GM18868 (cell line): ENCODE data around the gene ZNF823.

Experiments
- ATAC-seq: cut with Tn5 transposase; IDR thresholded peaks from one replicate; pipeline ENCODE4 v1.9.1; 2021; ENCODE audit warnings: mild to moderate bottlenecking, moderate library complexity; ENCODE audit not compliant: unreplicated experiment

The ZNF823 gene

GRCh38 chr19:11737964-11738745 lies 591 bp downstream of the ZNF823 start:
- ATAC-seq = peak; percentile 32

DNA sequence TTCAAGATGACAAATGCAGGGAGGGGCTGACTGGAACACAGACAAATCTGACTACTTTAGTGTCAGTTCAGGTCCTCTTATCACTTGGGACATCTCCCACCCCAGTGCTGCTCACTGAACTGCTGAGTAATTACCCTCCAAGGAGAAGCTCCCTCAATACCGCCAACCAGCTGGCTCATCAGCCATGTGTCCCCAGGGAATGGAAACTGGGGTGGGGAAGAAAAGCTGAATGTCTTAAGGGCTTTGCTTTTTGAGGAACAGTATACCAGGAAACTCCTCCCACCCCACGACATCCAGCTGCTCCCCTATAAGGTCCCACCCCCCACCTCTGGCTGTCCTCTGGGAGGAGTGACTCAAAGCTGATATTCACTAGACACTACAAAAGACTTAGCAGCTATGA lies 2.0 kb downstream of the ZNF823 start:
- ATAC-seq = no peak

DNA sequence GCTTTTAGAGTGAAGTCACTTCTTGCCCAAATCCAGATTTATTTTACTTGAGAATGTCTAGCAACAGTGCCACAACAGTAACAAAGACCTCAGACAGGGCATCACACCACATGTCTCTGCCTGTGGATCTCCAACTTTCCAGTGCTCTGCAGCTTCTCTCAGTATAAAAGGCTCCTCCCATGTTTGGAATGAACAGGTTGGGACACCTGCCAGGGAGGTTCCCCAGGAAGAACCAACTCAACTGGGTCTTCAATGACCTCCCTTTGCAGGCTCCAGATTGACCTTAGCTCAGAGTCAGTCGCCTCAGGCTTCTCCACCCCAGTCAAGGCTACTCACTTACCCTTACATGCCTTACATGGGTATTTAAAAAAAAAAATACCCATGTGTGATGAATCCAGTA lies 3.4 kb downstream of the ZNF823 start:
- no peak for ATAC-seq

GRCh38 chr19:11729586-11729985 lies 9.2 kb downstream of the ZNF823 start:
- ATAC-seq = no peak

- no peak for ATAC-seq
Measured at GRCh38 chr19:11722414-11722813, 16.3 kb downstream of the ZNF823 start.

DNA sequence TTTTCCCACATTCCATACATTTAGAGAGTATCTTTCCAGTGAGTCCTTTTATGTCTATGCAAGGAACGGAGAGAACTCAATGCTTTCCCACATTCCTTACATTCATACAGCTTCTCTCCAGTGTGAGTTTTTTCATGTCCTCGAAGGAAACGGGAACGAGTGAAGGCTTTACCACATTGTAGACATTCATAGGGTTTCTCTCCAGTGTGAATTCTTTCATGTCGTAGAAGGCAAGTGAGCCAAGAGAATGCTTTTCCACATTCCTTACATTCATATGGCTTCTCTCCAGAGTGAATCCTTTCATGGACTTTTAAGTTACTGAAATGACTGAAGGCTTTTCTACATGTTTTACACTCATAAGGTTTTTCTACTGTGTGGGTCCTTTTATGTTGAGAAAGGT lies 17.1 kb downstream of the ZNF823 start:
- ATAC-seq = no peak

GRCh38 chr19:11710313-11710712 lies 28.4 kb downstream of the ZNF823 start:
- no peak for ATAC-seq

DNA sequence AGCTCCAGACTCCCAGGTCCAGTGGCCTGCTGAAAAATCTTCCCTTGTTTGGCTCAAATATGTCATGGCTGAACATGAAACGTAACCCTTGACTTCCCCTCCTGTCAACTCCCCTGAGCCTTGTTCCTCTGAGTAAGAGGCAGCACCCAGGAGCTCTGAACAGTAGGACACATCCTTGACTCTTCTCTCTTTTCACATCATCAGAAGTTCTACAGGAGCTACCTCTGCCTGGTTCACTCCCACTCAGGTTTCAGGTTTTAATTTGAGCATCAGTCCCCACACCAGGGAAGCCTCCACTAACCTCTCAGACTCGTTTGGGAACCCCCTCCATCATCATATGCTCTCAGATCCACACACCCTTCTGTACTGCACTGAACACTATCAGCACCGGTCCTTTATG lies 30.3 kb downstream of the ZNF823 start:
- no peak for ATAC-seq

DNA sequence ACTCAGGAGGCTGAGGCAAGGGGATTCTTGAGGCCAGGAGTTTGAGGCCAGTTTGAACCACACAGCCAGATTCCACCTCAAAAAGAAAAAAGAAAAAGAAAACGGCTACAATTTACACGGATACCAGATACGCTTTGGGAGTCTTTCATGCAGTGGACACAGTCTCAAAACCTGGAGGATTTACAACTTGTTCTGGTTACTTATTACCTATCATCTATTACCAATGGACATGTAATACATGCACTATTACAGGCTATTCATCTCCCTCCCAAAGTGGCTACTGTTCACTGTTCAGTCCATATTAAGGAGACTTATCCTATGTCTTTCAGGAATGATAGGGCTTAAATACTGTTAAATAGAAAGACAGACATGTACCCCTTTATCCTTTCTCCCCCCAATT lies 33.3 kb downstream of the ZNF823 start:
- no peak for ATAC-seq

GRCh38 chr19:11704626-11705025 lies 34.1 kb downstream of the ZNF823 start:
- no peak for ATAC-seq

DNA sequence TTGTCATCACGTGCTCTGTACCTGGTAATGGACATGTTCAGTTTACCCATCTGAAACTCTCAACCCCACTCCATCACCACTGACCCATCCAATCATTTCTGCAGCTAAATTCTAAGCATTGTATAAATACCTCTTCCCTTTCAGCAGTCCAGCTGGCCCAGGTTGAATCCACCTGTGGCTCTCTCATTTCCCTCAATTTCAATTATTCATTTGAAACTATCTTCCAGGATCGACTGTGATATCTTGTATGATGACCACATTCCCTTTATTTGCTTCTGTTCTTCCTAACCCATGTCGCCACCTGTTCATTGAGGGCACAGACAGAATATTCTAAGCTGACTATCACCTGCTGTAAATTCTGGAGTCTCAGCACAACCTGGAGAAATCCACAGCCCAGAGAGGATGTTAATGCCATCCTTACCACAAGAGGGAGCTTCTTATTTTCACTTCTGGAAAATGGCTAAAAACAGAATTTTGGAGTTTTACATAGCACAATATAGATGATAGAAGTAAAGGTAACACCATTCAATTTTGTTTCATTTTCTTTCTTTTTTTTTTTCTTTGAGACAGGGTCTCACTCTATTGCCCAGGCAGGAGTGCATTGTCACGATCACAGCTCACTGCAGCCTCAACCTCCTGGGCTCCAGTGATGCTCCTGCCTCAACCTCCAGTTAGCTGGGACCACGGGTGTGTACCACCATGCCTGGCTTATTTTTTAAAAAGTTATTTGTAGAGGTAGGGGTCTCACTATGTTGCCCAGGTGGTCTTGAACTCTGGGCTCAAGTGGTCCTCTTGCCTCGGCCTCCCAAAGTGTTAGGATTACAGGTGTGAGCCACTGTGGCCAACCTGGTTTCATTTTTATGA lies 38.6 kb downstream of the ZNF823 start:
- no peak for ATAC-seq

GRCh38 chr19:11698231-11698630 lies 40.5 kb downstream of the ZNF823 start:
- no peak for ATAC-seq

GRCh38 chr19:11697284-11697855 lies 41.4 kb downstream of the ZNF823 start:
- no peak for ATAC-seq

DNA sequence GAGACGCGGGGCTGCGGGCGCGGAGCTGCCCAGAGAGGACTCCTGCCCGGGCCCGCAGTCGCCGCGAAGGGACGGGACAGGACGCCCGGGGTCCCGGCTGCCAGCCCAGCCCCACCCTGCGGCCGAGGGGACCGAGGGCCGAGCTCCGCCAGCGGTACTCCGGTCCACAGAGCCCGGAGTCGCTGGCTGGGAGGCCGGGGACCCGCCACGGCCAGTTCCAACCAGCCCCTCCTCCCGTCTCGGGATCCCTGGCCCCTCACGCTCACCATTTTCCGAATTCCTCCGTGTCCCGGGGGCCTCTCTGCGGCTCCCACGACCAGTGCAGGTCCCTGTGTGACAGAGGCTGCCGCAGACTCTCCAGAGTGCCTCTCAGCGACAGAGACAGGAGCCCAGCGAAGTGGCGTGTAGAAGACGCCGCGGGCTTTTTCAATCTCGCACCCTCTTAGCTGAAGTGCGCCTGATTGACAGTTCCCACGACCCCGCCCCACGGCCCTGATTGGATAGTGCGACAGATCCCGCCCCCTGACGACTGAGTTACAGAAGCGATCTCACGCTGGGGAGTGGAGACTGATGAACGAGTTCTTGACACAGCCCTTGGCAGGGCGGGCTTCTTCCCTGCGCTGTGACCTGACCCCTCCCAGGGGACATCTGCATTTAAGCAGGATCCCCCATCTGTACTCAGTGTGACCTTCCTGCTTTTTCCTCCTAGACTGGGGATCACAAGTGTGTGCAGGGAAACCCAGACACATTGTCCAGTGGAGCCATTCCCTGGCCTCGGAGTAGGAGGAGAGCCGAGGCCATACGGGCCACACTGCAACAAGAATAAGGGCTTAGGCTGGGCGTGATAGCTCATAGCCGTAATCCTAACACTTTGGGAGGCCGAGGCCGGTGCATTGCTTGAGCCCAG lies 44.0 kb downstream of the ZNF823 start:
- ATAC-seq = peak; percentile 84

DNA sequence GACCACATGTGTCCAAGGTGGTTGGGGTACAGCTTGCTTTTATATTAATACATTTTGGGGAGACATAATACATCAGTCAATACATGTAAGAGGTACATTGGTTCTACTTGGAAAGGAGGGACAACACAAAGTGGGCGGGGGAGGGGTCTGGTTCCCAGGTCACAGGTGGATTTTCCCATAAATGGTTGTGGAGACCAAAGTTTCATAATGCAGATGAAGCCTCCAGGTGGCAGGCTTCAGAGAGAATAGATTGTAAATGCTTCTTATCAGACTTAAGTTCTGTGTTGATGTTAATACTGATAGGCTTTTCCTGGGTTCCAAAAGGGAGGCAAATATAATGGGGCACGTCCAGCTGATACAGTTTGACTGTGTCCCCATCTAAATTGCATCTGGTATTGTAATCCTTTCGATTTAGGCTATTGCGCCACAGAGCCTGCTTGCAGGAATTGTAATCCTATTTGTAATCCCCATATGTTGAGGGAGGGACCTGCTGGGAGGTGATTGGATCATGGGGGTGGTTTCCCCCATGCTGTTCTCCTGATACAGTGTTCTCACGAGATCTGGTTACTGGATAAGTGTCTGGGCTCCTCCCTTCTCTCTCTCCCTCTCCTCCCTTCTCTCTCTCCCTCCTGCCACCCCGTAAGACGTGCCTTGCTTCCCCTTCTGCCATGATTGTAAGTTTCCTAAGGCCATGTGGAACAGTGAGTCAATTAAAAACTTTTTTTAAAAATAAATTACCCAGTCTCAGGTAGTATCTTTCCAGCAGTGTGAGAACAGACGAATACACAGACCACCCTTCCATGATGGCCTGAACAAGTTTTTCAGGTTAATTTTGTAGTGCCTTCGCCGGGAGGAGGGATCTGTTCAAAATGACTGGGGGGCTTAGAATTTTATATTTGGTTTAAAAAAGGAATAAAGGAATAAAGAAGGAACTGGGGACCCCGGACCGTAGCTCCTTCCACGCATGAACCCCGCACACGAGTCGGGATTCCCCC lies 44.9 kb downstream of the ZNF823 start:
- no peak for ATAC-seq

DNA sequence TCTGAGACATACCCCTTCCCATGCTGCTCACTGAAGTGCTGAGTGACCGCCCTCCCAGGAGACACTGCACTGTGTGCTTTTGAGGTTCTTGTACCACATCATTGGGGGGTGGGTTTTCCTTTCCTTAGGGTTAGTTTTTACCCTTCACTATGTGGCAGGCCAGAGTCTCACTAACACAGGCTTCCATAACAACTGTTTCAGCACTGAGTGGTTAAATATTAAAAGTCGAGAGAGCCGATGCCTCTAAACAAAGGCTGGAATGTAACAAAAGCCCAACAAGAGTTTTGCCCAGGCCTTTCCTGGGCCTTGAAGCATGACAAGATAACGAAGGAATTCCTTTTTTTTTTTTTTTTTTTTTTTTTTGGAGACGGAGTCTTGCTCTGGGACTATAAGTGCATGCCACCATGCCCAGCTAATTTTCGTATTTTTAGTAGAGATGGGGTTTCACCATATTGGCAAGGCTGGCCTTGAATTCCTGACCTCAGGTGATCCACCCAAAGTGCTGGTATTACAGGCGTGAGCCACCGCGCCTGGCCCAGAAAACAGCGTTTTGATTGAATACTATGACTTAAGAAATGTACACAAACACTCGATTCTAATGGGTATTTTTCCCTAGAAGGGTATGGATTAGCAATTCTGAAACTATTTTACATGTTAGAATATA lies 46.5 kb downstream of the ZNF823 start:
- ATAC-seq = no peak

DNA sequence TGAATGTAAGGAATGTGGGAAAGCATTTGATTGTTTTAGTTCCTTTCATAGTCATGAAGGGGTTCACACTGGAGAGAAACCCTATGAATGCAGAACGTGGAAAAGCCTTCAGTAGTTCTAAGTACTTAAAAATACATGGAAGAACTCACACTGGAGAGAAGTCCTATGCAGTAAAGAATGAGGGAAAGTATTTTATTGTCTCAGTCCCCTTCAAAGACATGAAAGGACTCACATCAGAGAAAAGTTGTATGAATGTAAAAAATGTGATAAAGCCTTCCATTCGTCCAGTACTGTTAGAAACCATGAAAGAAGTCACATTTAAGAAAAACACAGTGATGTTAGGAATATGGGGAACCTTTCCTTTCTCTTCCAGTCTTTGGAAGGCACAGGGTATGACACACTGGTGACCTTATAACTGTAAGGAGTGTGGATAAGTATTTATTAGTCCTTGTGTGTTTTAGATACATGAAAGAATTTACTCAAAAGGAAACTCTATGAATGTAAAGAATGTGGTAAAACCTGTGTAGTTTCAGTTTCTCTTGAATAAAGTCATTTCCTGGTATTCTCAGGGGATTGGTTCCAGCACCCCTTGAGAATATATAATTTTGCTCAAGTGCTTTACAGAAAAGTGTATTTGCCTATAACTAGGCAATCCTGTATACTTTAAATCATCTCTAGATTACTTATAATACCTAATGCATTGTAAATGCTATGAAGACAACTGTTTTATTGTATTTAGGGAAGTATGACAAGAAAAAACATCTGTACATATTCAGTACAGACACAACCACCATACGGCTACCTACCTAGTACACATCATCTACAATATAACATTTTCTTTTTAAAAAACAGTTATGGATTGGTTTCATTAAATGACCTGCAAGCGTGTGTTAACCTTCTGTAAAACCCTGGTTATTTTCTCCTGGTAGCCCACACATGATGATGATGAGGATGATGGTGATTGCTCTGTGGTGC lies 52.8 kb downstream of the ZNF823 start:
- no peak for ATAC-seq
